Naive thymus-derived CD4-positive, alpha-beta T cell (primary cell): Measurements from ENCODE around the gene MRPL20. TPM values are rescaled to one million over a fixed set of nuclear protein-coding genes. Genes with fewer than 3 reads are reported as not detected.
"Not testable (repeated sequence)": the region's sequence is repeated elsewhere in the genome, so short reads cannot be mapped to it uniquely, and the experiment has no call there.

ENCODE experiments used
- ATAC-seq: fragments of 150-1000 bp; cut with Tn5 transposase; 2 replicates; pipeline ENCODE4 v1.10.0; 2021; ENCODE audit warnings: mild to moderate bottlenecking, moderate library complexity
- CTCF ChIA-PET: fragments of 350-600 bp; sonication (Branson Sonifier 250); formaldehyde crosslinking; loops from one replicate; lab custom pipeline; 2021; ENCODE audit warnings: antibody characterized with exemption; lab: Charles Lee
- POLR2A ChIA-PET: fragments of 350-600 bp; sonication (Branson Sonifier 250); formaldehyde crosslinking; loops from one replicate; lab custom pipeline; 2021; ENCODE audit warnings: antibody characterized with exemption, inconsistent platforms; lab: Charles Lee
- DNase-seq, 9 donors: peaks; one replicate each; pipeline versions ENCODE4 v3.0.0 to v3.0.0-alpha.2; 2020 to 2022; ENCODE audit warnings: mixed read lengths in 1 of 9
- H3K27ac ChIP-seq: one replicate; pipeline ENCODE4 v1.7.0; 2013; ENCODE audit warnings: mild to moderate bottlenecking, low read depth, low read length, moderate library complexity
- H3K27me3 ChIP-seq, 2 donors: one replicate each; pipeline ENCODE4 v1.7.0; 2013; ENCODE audit warnings: low read length in 2 of 2, mild to moderate bottlenecking in 2 of 2, moderate library complexity in 2 of 2; ENCODE audit not compliant: control insufficient read depth in 2 of 2, insufficient read depth in 2 of 2
- H3K36me3 ChIP-seq, 3 experiments: 1 replicate in 2 of 3; 2 replicates in 1 of 3; pipeline ENCODE4 v1.7.0; 2013; ENCODE audit warnings: low read length in 3 of 3, mild to moderate bottlenecking in 3 of 3, moderate library complexity in 1 of 3; ENCODE audit not compliant: insufficient read depth in 3 of 3, control insufficient read depth in 2 of 3
- H3K4me1 ChIP-seq, 2 donors: one replicate each; pipeline ENCODE4 v1.7.0; 2013; ENCODE audit warnings: low read length in 2 of 2, mild to moderate bottlenecking in 2 of 2, moderate library complexity in 1 of 2; ENCODE audit not compliant: control insufficient read depth in 2 of 2, insufficient read depth in 2 of 2
- H3K4me3 ChIP-seq: 2 replicates; pipeline ENCODE4 v1.7.0; 2013; ENCODE audit warnings: mild to moderate bottlenecking, low read length
- H3K9me3 ChIP-seq, 3 experiments: 1 replicate in 2 of 3; 2 replicates in 1 of 3; pipeline ENCODE4 v1.7.0; 2013; ENCODE audit warnings: low read length in 3 of 3; ENCODE audit not compliant: control insufficient read depth in 2 of 3
- H3K27ac Mint-ChIP-seq, 9 donors: one replicate each; pipeline ENCODE4 v1.8.0; 2020 to 2022; ENCODE audit warnings: mixed read lengths in 9 of 9, mild to moderate bottlenecking in 8 of 9, moderate library complexity in 5 of 9, inconsistent platforms in 2 of 9
- H3K27me3 Mint-ChIP-seq, 5 donors: one replicate each; pipeline ENCODE4 v1.8.0; 2021 to 2022; ENCODE audit warnings: mixed read lengths in 5 of 5, mild to moderate bottlenecking in 1 of 5
- H3K36me3 Mint-ChIP-seq, 5 donors: one replicate each; pipeline ENCODE4 v1.8.0; 2020 to 2022; ENCODE audit warnings: mixed read lengths in 5 of 5, mild to moderate bottlenecking in 3 of 5, inconsistent platforms in 1 of 5
- H3K4me1 Mint-ChIP-seq, 7 donors: one replicate each; pipeline ENCODE4 v1.8.0; 2020 to 2022; ENCODE audit warnings: mixed read lengths in 7 of 7, mild to moderate bottlenecking in 3 of 7, inconsistent platforms in 1 of 7
- H3K4me3 Mint-ChIP-seq, 10 donors: one replicate each; pipeline ENCODE4 v1.8.0; 2020 to 2022; ENCODE audit warnings: mild to moderate bottlenecking in 10 of 10, mixed read lengths in 10 of 10, moderate library complexity in 6 of 10, inconsistent platforms in 2 of 10
- H3K9me3 Mint-ChIP-seq, 11 donors: one replicate each; pipeline ENCODE4 v1.8.0; 2020 to 2022; ENCODE audit warnings: mixed read lengths in 11 of 11, mild to moderate bottlenecking in 4 of 11, inconsistent platforms in 1 of 11, moderate library complexity in 1 of 11
- intact Hi-C, 2 donors: fragments of 100-400 bp; cut with micrococcal nuclease; formaldehyde crosslinking; loops; one replicate each; pipeline ENCODE4 v1.15.1; 2023
- polyA plus RNA-seq, 2 donors: library from polyadenylated mRNA; unstranded; fragments of 300-500 nt; fragmentation: Illumina TruSeq; gene quantifications; one replicate each; pipeline ENCODE4 v1.2.3, GENCODE V29; 2021
- total RNA-seq, 6 experiments: library from RNA in 5 of 6; stranded (reverse) in 5 of 6; gene quantifications; 1 replicate in 5 of 6; 2 replicates in 1 of 6; pipeline ENCODE4 v1.2.3 and lab custom pipeline; 2021 to 2026

MRPL20 gene
- total and polyA plus RNA-seq, 7 experiments from 2014 or later = 91.2 to 239 (median 134) TPM

DNA sequence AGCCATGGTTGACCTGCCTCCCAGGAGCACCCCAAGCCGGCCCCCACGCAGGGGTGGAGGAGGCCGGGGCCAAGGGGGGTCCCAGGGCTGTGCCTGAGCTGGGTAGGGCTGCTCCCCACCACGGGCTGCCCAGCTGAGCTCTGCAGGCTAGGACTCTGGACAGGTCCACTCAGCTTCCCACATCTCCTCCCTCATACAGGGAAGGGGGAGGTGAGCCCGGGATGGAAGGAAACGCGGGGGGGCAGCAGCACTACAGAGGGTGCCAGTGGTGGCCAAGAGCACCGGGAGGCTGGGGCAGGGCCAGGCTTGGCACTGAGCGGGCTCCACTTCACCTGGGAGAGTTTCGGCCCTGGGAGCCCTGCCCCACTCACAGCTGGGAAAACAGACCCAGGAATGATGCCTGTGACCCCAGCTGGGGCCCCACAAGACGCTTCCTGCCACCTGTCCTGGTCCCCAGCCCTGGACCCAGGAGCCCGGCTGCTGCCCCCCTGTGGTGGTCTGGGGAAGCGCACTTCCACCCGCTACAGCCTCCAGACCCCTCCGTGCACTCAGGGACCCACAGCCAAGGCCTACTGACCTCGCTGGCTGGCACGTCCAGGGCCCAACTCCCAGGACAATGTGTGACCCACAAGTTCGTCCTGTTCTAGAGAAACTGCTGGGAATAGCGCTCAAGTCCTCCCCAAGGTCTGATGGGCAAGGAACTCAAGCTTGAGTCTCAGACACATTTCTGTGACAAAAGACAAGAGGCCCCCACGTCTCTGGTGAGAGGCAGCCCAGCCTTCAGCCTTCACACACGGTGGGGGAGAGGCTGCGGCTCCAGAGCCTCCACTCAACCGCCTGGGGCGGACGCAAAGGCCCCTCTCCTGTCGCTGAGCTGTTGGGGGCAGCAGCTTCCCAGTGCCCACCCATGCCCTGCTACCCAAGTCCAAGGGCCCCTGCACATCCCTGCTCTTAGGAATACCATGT is 35.1 kb downstream of the MRPL20 start:
- H3K4me1 ChIP-seq = peaks cover 18 to 35% of the 10 kb centered on the region in 2 donors
- H3K9me3 ChIP-seq = no peaks in the 10 kb centered on the region
- H3K27me3 ChIP-seq = no peaks in the 10 kb centered on the region
- DNase-seq (peak; percentile 61 to 88 (median 73)), ATAC-seq (peak; percentile 51)
- Mint-ChIP-seq H3K4me3 (peak overlapping the region; percentile 49 to 91 (median 68)), H3K27ac (peak overlapping the region in 8 of 9 donors; percentile 31 to 88 (median 82)), H3K36me3 (peaks cover 0 to 5% (median 0%) of the 10 kb centered on the region in 5 donors), H3K4me1 (peaks cover 0 to 39% (median 23%) of the 10 kb centered on the region in 7 donors), H3K9me3 (no peaks in the 10 kb centered on the region), H3K27me3 (peaks cover 0 to 2% (median 0%) of the 10 kb centered on the region in 5 donors)
- CTCF ChIA-PET = interaction anchor here (0.7 to 1.8 kb wide), 7 partner anchors 20 to 259 kb away, joined by 4 to 7 read pairs (median 5); partner anchors contain the start of genes CCNL2 and TAS1R3
- peak overlapping the region; percentile 68 for H3K27ac ChIP-seq
- intact Hi-C loops = loop anchor here (1.0 to 10.0 kb wide), 5 partner anchors 13 to 357 kb away; partner anchors contain the start of genes DVL1 (in 2 of the 2) and ISG15 (in 1 of the 2)
- peaks cover 0 to 11% (median 4%) of the 10 kb centered on the region in 3 experiments for H3K36me3 ChIP-seq
- peak overlapping the region; percentile 33 for H3K4me3 ChIP-seq
- POLR2A ChIA-PET = interaction anchor here (0.6 to 2.8 kb wide), 7 partner anchors 18 to 67 kb away, joined by 3 to 13 read pairs (median 5); partner anchors contain the start of genes CCNL2 and MRPL20

DNA sequence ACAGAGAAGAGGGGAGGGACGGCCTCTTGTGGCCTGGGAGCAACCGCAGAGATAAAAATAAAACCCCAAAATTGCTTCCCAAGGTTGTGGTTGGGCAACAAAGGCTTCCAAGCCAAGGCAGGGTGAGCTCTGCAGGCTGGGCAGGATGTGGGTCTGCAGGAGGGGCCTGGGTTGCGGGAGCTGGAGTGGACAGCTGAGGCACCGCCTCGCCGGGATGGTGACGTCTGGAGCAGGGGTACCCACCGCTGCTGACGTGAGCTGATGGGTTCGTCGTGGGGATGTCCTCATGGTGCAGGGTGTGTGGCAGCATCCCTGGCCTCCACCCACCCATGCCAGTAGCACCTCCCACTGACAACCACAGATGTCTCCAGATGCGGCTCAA is 35.7 kb downstream of the MRPL20 start:
- Mint-ChIP-seq H3K27me3 (peaks cover 0 to 2% (median 0%) of the 10 kb centered on the region in 5 donors), H3K4me1 (peaks cover 0 to 39% (median 23%) of the 10 kb centered on the region in 7 donors), H3K4me3 (peak overlapping the region; percentile 21 to 91 (median 64)), H3K36me3 (peaks cover 0 to 5% (median 0%) of the 10 kb centered on the region in 5 donors), H3K27ac (peak overlapping the region in 8 of 9 donors; percentile 31 to 88 (median 84)), H3K9me3 (no peaks in the 10 kb centered on the region)
- DNase-seq = peak in 8 of 9 donors; percentile 57 to 91 (median 88)
- Histone ChIP-seq H3K27ac (peak overlapping the region; percentile 68), H3K36me3 (peaks cover 0 to 11% (median 4%) of the 10 kb centered on the region in 3 experiments), H3K4me1 (peaks cover 18 to 35% of the 10 kb centered on the region in 2 donors), H3K4me3 (peak overlapping the region; percentile 33), H3K27me3 (no peaks in the 10 kb centered on the region), H3K9me3 (peaks cover 0 to 6% (median 0%) of the 10 kb centered on the region in 3 experiments)
- intact Hi-C loops = loop anchor here (1.0 to 10.0 kb wide), 3 partner anchors 12 to 357 kb away; partner anchors contain the start of genes DVL1 (in 1 of the 2) and ISG15 (in 1 of the 2)
- ChIA-PET CTCF (interaction anchor here (1.0 to 1.8 kb wide), 6 partner anchors 19 to 250 kb away, joined by 3 to 7 read pairs (median 5); partner anchors contain the start of genes CCNL2 and TAS1R3), POLR2A (interaction anchor here (1.1 to 2.8 kb wide), 7 partner anchors 13 to 66 kb away, joined by 3 to 13 read pairs (median 9); partner anchors contain the start of genes CCNL2, MRPL20 and MXRA8)
- peak; percentile 78 for ATAC-seq

DNA sequence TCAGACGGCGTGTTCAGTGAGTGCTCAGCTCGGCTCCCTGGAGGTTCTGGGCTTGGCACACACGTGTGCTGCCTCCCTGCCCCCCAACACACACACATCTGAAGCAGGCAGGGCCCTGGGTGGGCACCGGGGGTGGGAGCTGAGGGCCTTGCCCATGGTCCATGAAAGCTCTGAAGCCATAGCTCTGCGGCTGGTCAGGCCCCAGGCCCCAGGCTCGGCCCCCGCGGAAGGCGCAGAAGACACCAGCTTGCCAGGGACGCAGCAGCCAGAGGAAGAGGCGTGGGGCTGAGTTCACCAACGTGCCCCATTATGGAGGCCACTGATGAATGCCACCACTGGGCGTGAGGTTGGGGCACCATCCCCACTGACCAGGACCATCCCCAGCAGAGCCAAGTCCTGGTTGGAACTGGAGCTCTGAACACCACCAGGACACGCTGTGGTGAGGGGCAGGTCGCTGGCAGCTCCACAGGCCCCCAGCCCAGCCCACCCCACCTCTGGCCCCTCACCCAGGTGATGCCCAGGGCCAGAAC is 36.3 kb downstream of the MRPL20 start:
- Mint-ChIP-seq H3K27ac (peak overlapping the region in 4 of 9 donors; percentile 73 to 88 (median 84)), H3K9me3 (no peaks in the 10 kb centered on the region), H3K27me3 (peaks cover 0 to 2% (median 0%) of the 10 kb centered on the region in 5 donors), H3K36me3 (peaks cover 0 to 5% (median 0%) of the 10 kb centered on the region in 5 donors), H3K4me3 (peak overlapping the region in 8 of 10 donors; percentile 49 to 91 (median 64)), H3K4me1 (peaks cover 0 to 39% (median 23%) of the 10 kb centered on the region in 7 donors)
- Histone ChIP-seq H3K36me3 (peaks cover 0 to 11% (median 4%) of the 10 kb centered on the region in 3 experiments), H3K4me3 (peak overlapping the region; percentile 33), H3K27me3 (no peaks in the 10 kb centered on the region), H3K27ac (peak overlapping the region; percentile 43), H3K4me1 (peaks cover 18 to 30% of the 10 kb centered on the region in 2 donors), H3K9me3 (peaks cover 0 to 10% (median 0%) of the 10 kb centered on the region in 3 experiments)
- ATAC-seq (no peak), DNase-seq (no peak)
- POLR2A ChIA-PET = interaction anchor here (0.7 to 2.8 kb wide), 6 partner anchors 13 to 36 kb away, joined by 3 to 10 read pairs (median 7); partner anchors contain the start of genes CCNL2, MRPL20 and MXRA8
- CTCF ChIA-PET = interaction anchor here (1.0 to 1.8 kb wide), 5 partner anchors 19 to 249 kb away, joined by 3 to 7 read pairs (median 4); partner anchors contain the start of gene TAS1R3
- intact Hi-C loops = loop anchor here (1.0 to 10.0 kb wide), 3 partner anchors 12 to 356 kb away; partner anchors contain the start of genes DVL1 (in 1 of the 2) and ISG15 (in 1 of the 2)

DNA sequence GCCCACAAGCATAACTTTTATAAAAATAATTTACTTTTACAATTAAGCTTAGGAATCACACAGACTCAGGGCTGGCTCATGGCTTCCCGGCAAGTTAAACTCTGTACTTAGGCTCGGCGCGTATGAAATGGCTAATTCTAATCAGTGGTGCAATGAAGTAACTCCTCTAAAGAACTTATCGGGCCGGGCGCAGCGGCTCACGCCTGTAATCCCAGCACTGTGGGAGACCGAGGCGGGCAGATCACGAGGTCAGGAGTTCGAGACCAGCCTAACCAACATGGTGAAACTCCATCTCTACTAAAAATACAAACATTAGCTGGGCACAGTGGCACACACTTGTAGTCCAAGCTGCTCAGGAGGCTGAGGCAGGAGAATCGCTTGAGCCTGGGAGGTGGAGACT is 37.0 kb downstream of the MRPL20 start:
- CTCF ChIA-PET = interaction anchor here (1.1 to 1.8 kb wide), 3 partner anchors 19 to 249 kb away, joined by 3 to 7 read pairs (median 3); no protein-coding TSS in a partner anchor

DNA sequence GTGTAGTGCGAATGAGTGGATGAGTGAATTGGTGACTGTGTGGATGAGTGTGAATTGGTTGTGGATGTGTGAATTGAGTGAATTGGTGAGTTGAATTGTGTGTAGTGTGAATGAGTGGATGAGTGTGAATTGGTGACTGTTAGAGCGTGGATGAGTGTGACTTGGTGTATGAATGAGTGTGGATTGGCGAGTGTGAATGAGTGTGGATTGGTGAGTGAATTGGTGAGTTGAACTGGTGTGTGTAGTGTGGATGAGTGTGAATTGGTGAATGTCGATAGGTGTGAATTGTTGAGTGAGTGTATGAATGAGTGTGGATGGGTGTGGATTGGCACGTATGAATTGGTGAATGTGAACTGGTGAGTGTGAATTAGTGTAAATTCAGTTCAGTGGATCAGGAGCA is 39.8 kb downstream of the MRPL20 start:
- peaks cover 0 to under 1% (median 0%) of the 10 kb centered on the region in 5 donors for H3K27me3 Mint-ChIP-seq
- DNase-seq (no peak), ATAC-seq (no peak)
- H3K4me3 Mint-ChIP-seq = no peak overlapping the region
- CTCF ChIA-PET = no interaction called here
- peaks cover 16% of the 10 kb centered on the region in 2 donors for H3K4me1 ChIP-seq
- no peak overlapping the region for H3K27ac ChIP-seq
- H3K9me3 ChIP-seq = peaks cover 0 to 10% (median 0%) of the 10 kb centered on the region in 3 experiments
- intact Hi-C loops = no loop called here
- H3K9me3 Mint-ChIP-seq = no peaks in the 10 kb centered on the region
- POLR2A ChIA-PET = no interaction called here
- peaks cover 0 to 21% (median 17%) of the 10 kb centered on the region in 7 donors for H3K4me1 Mint-ChIP-seq
- H3K27me3 ChIP-seq = no peaks in the 10 kb centered on the region
- H3K27ac Mint-ChIP-seq = no peak overlapping the region
- no peak overlapping the region for H3K4me3 ChIP-seq
- H3K36me3 ChIP-seq = no peaks in the 10 kb centered on the region
- peaks cover 0 to 1% (median 0%) of the 10 kb centered on the region in 5 donors for H3K36me3 Mint-ChIP-seq

More for the DNA sequence above, 37.0 kb downstream of the MRPL20 start:
- Histone ChIP-seq H3K4me1 (peaks cover 18 to 30% of the 10 kb centered on the region in 2 donors), H3K36me3 (peaks cover 0 to 11% (median 4%) of the 10 kb centered on the region in 3 experiments)
- H3K9me3 Mint-ChIP-seq, DNase-seq, H3K27me3 Mint-ChIP-seq, H3K9me3 ChIP-seq, H3K4me3 ChIP-seq, H3K27ac ChIP-seq, H3K36me3 Mint-ChIP-seq, H3K27me3 ChIP-seq, ATAC-seq: not testable (repeated sequence)
- H3K4me3 Mint-ChIP-seq = peak overlapping the region in 4 of 10 donors; percentile 8 to 75 (median 40)
- intact Hi-C loops = loop anchor here in 1 of 2 donors (10.0 kb wide), 1 partner anchor 355 kb away; the partner anchor contains the start of gene ISG15
- H3K4me1 Mint-ChIP-seq = peaks cover 0 to 34% (median 19%) of the 10 kb centered on the region in 7 donors
- POLR2A ChIA-PET = interaction anchor here (0.6 to 2.8 kb wide), 5 partner anchors 12 to 374 kb away, joined by 3 to 10 read pairs (median 5); partner anchors contain the start of genes CCNL2 and MXRA8
- H3K27ac Mint-ChIP-seq = peak overlapping the region in 6 of 9 donors; percentile 38 to 83 (median 66)
